HEK293 (cell line): ENCODE results near the gene VPS26B.

ENCODE experiments used
- IKZF3 ChIP-seq: fragments of 450-650 bp; IDR thresholded peaks from 2 replicates; pipeline ENCODE4 v1.5.0; 2018; ENCODE audit warnings: missing biosample characterization, mild to moderate bottlenecking, missing genetic modification characterization, moderate library complexity
- KLF16 ChIP-seq: fragments of 450-650 bp; formaldehyde crosslinking; IDR thresholded peaks from 2 replicates; pipeline ENCODE4 v1.5.1; 2017; ENCODE audit warnings: missing biosample characterization, missing genetic modification characterization
- KLF9 ChIP-seq: fragments of 450-650 bp; formaldehyde crosslinking; IDR thresholded peaks from 2 replicates; pipeline ENCODE4 v1.5.1; 2016; ENCODE audit warnings: missing biosample characterization, missing genetic modification characterization, low read depth
- REPIN1 ChIP-seq: fragments of 450-650 bp; formaldehyde crosslinking; IDR thresholded peaks from 2 replicates; pipeline ENCODE4 v1.5.1; 2017; ENCODE audit warnings: missing biosample characterization, missing genetic modification characterization, low read depth
- SP2 ChIP-seq: fragments of 450-650 bp; formaldehyde crosslinking; IDR thresholded peaks from 2 replicates; pipeline ENCODE4 v1.5.1; 2016; ENCODE audit warnings: missing biosample characterization, missing genetic modification characterization
- ZBTB20 ChIP-seq: fragments of 450-650 bp; formaldehyde crosslinking; IDR thresholded peaks from 2 replicates; pipeline ENCODE4 v1.5.1; 2016; ENCODE audit warnings: missing biosample characterization, missing genetic modification characterization
- ZBTB21 ChIP-seq: fragments of 450-650 bp; formaldehyde crosslinking; IDR thresholded peaks from 2 replicates; pipeline ENCODE4 v1.5.1; 2017; ENCODE audit warnings: missing biosample characterization, missing genetic modification characterization
- ZBTB48 ChIP-seq: fragments of 450-650 bp; formaldehyde crosslinking; IDR thresholded peaks from 2 replicates; pipeline ENCODE4 v1.5.1; 2016; ENCODE audit warnings: missing biosample characterization, missing genetic modification characterization
- ZBTB8A ChIP-seq: fragments of 450-650 bp; formaldehyde crosslinking; IDR thresholded peaks from 2 replicates; pipeline ENCODE4 v1.5.1; 2016; ENCODE audit warnings: missing biosample characterization, missing genetic modification characterization
- ZFP41 ChIP-seq: fragments of 450-650 bp; formaldehyde crosslinking; IDR thresholded peaks from 2 replicates; pipeline ENCODE4 v1.5.1; 2016; ENCODE audit warnings: missing biosample characterization, missing genetic modification characterization, borderline replicate concordance
- ZFP69B ChIP-seq: fragments of 450-650 bp; formaldehyde crosslinking; IDR thresholded peaks from 2 replicates; pipeline ENCODE4 v1.5.1; 2016; ENCODE audit warnings: missing biosample characterization, missing genetic modification characterization
- ZNF146 ChIP-seq: fragments of 450-650 bp; formaldehyde crosslinking; IDR thresholded peaks from 2 replicates; pipeline ENCODE4 v1.5.1; 2016; ENCODE audit warnings: missing biosample characterization, missing genetic modification characterization
- ZNF16 ChIP-seq: fragments of 450-650 bp; formaldehyde crosslinking; IDR thresholded peaks from 2 replicates; pipeline ENCODE4 v1.5.1; 2016; ENCODE audit warnings: low read depth, missing biosample characterization, missing genetic modification characterization
- ZNF184 ChIP-seq: fragments of 450-650 bp; IDR thresholded peaks from 2 replicates; pipeline ENCODE4 v1.5.1; 2018; ENCODE audit warnings: missing biosample characterization, mild to moderate bottlenecking, missing genetic modification characterization
- ZNF24 ChIP-seq: fragments of 450-650 bp; formaldehyde crosslinking; IDR thresholded peaks from 2 replicates; pipeline ENCODE4 v1.5.1; 2016; ENCODE audit warnings: missing biosample characterization, missing genetic modification characterization
- ZNF274 ChIP-seq, 2 experiments: fragments of 200-500 bp in 1 of 2; fragments of 450-650 bp in 1 of 2; sonication (Bioruptor generic) in 1 of 2; formaldehyde crosslinking in 1 of 2; IDR thresholded peaks; 2 replicates each; pipeline versions ENCODE4 v1.5.1 to v1.6.1; 2014 to 2016; ENCODE audit warnings: borderline replicate concordance in 1 of 2, inconsistent platforms in 1 of 2, low read length in 1 of 2, missing biosample characterization in 1 of 2, missing genetic modification characterization in 1 of 2
- ZNF423 ChIP-seq: fragments of 450-650 bp; formaldehyde crosslinking; IDR thresholded peaks from 2 replicates; pipeline ENCODE4 v1.5.1; 2016; ENCODE audit warnings: missing biosample characterization, missing genetic modification characterization
- ZNF433 ChIP-seq: fragments of 450-650 bp; formaldehyde crosslinking; IDR thresholded peaks from 2 replicates; pipeline ENCODE4 v1.5.1; 2016; ENCODE audit warnings: missing biosample characterization, missing genetic modification characterization, low read depth
- ZNF76 ChIP-seq: fragments of 450-650 bp; formaldehyde crosslinking; IDR thresholded peaks from 2 replicates; pipeline ENCODE4; 2016; ENCODE audit warnings: low read depth, missing biosample characterization, missing genetic modification characterization, borderline replicate concordance
- ZNF785 ChIP-seq: fragments of 450-650 bp; formaldehyde crosslinking; IDR thresholded peaks from 2 replicates; pipeline ENCODE4 v1.5.1; 2016; ENCODE audit warnings: missing biosample characterization, missing genetic modification characterization
- TF ChIP-seq, protein P1 (sequence below): fragments of 450-650 bp; formaldehyde crosslinking; IDR thresholded peaks from 2 replicates; pipeline ENCODE4 v1.5.1; 2016; ENCODE audit warnings: missing biosample characterization, missing genetic modification characterization
- TF ChIP-seq, protein P2 (sequence below): fragments of 450-650 bp; formaldehyde crosslinking; IDR thresholded peaks from 2 replicates; pipeline ENCODE4 v1.5.1; 2016; ENCODE audit warnings: missing biosample characterization, missing genetic modification characterization
- TF ChIP-seq, protein P3 (sequence below): fragments of 450-650 bp; formaldehyde crosslinking; IDR thresholded peaks from 2 replicates; pipeline ENCODE4 v1.5.1; 2016; ENCODE audit warnings: missing biosample characterization, missing genetic modification characterization
- TF ChIP-seq, protein P4 (sequence below): fragments of 450-650 bp; formaldehyde crosslinking; IDR thresholded peaks from 2 replicates; pipeline ENCODE4 v1.5.1; 2016; ENCODE audit warnings: missing biosample characterization, missing genetic modification characterization

Gene VPS26B

DNA sequence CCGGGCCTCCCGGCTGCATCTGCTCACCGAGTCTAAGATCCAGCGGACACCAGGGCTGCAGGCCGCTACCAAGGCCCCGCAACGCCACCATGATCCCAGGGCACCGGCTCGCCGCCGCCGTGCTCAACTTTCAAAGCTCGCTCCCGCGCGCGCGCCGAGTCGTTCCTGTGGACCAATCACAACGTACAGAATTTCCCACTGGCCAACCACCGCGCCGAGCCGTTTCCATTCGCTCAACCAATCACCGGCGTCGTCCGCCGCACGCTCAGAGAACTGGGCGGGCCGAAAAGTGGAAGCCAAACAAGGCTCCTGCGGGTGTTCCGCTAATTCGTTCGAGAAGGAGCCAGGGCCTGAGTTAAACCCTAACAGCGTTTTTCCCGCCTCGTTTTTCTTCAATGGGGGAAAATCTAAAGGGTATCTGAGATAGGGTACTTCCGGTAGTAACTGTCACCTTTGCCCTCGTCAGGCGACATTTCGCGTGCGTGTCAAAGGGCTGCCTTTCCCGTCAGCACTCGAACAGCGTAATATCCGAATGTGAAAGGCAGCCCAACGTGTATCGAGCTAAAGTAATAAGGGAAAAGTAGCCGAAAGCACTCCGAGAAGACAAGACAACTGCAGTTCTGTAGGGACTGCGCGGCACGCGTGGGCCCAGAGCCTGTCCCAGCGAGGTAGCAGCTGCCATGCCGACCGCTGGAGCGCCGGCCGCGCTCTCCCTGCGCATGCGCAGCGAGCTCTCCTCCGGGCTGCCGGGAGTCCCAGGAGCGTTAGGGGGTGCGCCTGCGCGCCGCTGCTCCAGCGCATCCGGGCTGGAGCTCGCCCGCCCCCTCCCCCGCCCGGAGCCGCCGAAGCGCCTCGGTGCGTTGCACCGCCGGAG is at the start of gene VPS26B, which contains the start of gene NCAPD3 (continued):
- TF ChIP-seq, protein P1, sequence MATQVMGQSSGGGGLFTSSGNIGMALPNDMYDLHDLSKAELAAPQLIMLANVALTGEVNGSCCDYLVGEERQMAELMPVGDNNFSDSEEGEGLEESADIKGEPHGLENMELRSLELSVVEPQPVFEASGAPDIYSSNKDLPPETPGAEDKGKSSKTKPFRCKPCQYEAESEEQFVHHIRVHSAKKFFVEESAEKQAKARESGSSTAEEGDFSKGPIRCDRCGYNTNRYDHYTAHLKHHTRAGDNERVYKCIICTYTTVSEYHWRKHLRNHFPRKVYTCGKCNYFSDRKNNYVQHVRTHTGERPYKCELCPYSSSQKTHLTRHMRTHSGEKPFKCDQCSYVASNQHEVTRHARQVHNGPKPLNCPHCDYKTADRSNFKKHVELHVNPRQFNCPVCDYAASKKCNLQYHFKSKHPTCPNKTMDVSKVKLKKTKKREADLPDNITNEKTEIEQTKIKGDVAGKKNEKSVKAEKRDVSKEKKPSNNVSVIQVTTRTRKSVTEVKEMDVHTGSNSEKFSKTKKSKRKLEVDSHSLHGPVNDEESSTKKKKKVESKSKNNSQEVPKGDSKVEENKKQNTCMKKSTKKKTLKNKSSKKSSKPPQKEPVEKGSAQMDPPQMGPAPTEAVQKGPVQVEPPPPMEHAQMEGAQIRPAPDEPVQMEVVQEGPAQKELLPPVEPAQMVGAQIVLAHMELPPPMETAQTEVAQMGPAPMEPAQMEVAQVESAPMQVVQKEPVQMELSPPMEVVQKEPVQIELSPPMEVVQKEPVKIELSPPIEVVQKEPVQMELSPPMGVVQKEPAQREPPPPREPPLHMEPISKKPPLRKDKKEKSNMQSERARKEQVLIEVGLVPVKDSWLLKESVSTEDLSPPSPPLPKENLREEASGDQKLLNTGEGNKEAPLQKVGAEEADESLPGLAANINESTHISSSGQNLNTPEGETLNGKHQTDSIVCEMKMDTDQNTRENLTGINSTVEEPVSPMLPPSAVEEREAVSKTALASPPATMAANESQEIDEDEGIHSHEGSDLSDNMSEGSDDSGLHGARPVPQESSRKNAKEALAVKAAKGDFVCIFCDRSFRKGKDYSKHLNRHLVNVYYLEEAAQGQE (tag by site-specific recombination): peak; percentile 54
- no peak for TF ChIP-seq ZNF16 (tag by site-specific recombination)
- TF ChIP-seq, protein P2, sequence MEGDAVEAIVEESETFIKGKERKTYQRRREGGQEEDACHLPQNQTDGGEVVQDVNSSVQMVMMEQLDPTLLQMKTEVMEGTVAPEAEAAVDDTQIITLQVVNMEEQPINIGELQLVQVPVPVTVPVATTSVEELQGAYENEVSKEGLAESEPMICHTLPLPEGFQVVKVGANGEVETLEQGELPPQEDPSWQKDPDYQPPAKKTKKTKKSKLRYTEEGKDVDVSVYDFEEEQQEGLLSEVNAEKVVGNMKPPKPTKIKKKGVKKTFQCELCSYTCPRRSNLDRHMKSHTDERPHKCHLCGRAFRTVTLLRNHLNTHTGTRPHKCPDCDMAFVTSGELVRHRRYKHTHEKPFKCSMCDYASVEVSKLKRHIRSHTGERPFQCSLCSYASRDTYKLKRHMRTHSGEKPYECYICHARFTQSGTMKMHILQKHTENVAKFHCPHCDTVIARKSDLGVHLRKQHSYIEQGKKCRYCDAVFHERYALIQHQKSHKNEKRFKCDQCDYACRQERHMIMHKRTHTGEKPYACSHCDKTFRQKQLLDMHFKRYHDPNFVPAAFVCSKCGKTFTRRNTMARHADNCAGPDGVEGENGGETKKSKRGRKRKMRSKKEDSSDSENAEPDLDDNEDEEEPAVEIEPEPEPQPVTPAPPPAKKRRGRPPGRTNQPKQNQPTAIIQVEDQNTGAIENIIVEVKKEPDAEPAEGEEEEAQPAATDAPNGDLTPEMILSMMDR: peak; percentile 8; the same call in 1 of the 2 replicates
- TF ChIP-seq, protein P3, sequence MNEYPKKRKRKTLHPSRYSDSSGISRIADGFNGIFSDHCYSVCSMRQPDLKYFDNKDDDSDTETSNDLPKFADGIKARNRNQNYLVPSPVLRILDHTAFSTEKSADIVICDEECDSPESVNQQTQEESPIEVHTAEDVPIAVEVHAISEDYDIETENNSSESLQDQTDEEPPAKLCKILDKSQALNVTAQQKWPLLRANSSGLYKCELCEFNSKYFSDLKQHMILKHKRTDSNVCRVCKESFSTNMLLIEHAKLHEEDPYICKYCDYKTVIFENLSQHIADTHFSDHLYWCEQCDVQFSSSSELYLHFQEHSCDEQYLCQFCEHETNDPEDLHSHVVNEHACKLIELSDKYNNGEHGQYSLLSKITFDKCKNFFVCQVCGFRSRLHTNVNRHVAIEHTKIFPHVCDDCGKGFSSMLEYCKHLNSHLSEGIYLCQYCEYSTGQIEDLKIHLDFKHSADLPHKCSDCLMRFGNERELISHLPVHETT (tag by site-specific recombination): peak; percentile 47; the same call in 1 of the 2 replicates
- TF ChIP-seq ZNF274 (IDR thresholded peaks at IDR 0.05; ENCODE audit: low read length): no peak
- TF ChIP-seq ZNF274 (tag by site-specific recombination; IDR thresholded peaks at IDR 0.05; ENCODE audit: borderline replicate concordance): no peak
- no peak for TF ChIP-seq ZNF785 (tag by site-specific recombination)
- no peak for TF ChIP-seq ZNF146 (tag by site-specific recombination)
- peak; percentile 90 for TF ChIP-seq SP2
- peak; percentile 73; the same call in 1 of the 2 replicates for TF ChIP-seq ZNF76 (tag by site-specific recombination)
- no peak for TF ChIP-seq ZNF433 (tag by site-specific recombination)
- TF ChIP-seq REPIN1 (tag by site-specific recombination): no peak
- 0 out of 2 replicates have a peak, but pooled peaks have one; percentile 32 for TF ChIP-seq ZNF24 (tag by site-specific recombination)
- TF ChIP-seq ZFP69B: peak; percentile 76; the same call in 1 of the 2 replicates
- no peak for TF ChIP-seq ZNF423 (tag by site-specific recombination)
- TF ChIP-seq ZBTB20 (tag by site-specific recombination): peak; percentile 52
- TF ChIP-seq KLF16 (tag by site-specific recombination): no peak
- no peak for TF ChIP-seq ZBTB21 (tag by site-specific recombination)
- TF ChIP-seq ZNF184: no peak
- 0 out of 2 replicates have a peak, but pooled peaks have one; percentile 28 for TF ChIP-seq IKZF3 (tag by site-specific recombination)
- 0 out of 2 replicates have a peak, but pooled peaks have one; percentile 15 for TF ChIP-seq KLF9 (tag by site-specific recombination)
- TF ChIP-seq ZFP41 (tag by site-specific recombination): no peak
- no peak for TF ChIP-seq ZBTB48 (tag by site-specific recombination)
- TF ChIP-seq ZBTB8A (tag by site-specific recombination): 0 out of 2 replicates have a peak, but pooled peaks have one; percentile 20
- TF ChIP-seq, protein P4, sequence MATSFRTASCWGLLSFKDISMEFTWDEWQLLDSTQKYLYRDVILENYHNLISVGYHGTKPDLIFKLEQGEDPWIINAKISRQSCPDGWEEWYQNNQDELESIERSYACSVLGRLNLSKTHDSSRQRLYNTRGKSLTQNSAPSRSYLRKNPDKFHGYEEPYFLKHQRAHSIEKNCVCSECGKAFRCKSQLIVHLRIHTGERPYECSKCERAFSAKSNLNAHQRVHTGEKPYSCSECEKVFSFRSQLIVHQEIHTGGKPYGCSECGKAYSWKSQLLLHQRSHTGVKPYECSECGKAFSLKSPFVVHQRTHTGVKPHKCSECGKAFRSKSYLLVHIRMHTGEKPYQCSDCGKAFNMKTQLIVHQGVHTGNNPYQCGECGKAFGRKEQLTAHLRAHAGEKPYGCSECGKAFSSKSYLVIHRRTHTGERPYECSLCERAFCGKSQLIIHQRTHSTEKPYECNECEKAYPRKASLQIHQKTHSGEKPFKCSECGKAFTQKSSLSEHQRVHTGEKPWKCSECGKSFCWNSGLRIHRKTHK (tag by site-specific recombination): no peak
